ENCODE data around the gene DVL1.

The DVL1 gene

GRCh38 chr1:1299686-1300351 is 49.4 kb downstream of the DVL1 start:
- in situ Hi-C loops (cut with MboI; ENCODE audit: low sequenced_read_pairs): no loop called here

GRCh38 chr1:1298861-1299685 is 50.1 kb downstream of the DVL1 start:
- in situ Hi-C loops (cut with MboI; ENCODE audit: low sequenced_read_pairs): no loop called here

GRCh38 chr1:1297802-1298424 is 51.3 kb downstream of the DVL1 start:
- in situ Hi-C loops (cut with MboI; ENCODE audit: low sequenced_read_pairs): no loop called here

- in situ Hi-C loops (cut with MboI; ENCODE audit: low sequenced_read_pairs): no loop called here
Observed at GRCh38 chr1:1296070-1297061, 52.9 kb downstream of the DVL1 start.

- in situ Hi-C loops (cut with MboI; ENCODE audit: low sequenced_read_pairs): no loop called here
Observed at GRCh38 chr1:1295154-1295923, 53.9 kb downstream of the DVL1 start.

- in situ Hi-C loops (cut with MboI; ENCODE audit: low sequenced_read_pairs): no loop called here
Observed at GRCh38 chr1:1294250-1294890, 54.8 kb downstream of the DVL1 start.

- in situ Hi-C loops (cut with MboI; ENCODE audit: low sequenced_read_pairs): no loop called here
Observed at GRCh38 chr1:1293263-1294249, 55.7 kb downstream of the DVL1 start.

- in situ Hi-C loops (cut with MboI; ENCODE audit: low sequenced_read_pairs): no loop called here
Observed at GRCh38 chr1:1292851-1293250, 56.4 kb downstream of the DVL1 start.

- in situ Hi-C loops (cut with MboI; ENCODE audit: low sequenced_read_pairs): no loop called here
Observed at GRCh38 chr1:1292442-1292779, 56.8 kb downstream of the DVL1 start.

- in situ Hi-C loops (cut with MboI; ENCODE audit: low sequenced_read_pairs): no loop called here
Observed at GRCh38 chr1:1291548-1292441, 57.4 kb downstream of the DVL1 start.

GRCh38 chr1:1291023-1291528 is 58.1 kb downstream of the DVL1 start:
- in situ Hi-C loops (cut with MboI; ENCODE audit: low sequenced_read_pairs): no loop called here

GRCh38 chr1:1290238-1290731 is 58.9 kb downstream of the DVL1 start:
- in situ Hi-C loops (cut with MboI; ENCODE audit: low sequenced_read_pairs): no loop called here

- in situ Hi-C loops (cut with MboI; ENCODE audit: low sequenced_read_pairs): no loop called here
Observed at GRCh38 chr1:1287288-1288110, 61.7 kb downstream of the DVL1 start.

- in situ Hi-C loops (cut with MboI; ENCODE audit: low sequenced_read_pairs): no loop called here
Observed at GRCh38 chr1:1286313-1287261, 62.6 kb downstream of the DVL1 start.

Data from HL-60/S4 (cell line).